Sigmoid colon (tissue), 7 donors: ENCODE data around the gene TFR2. TPM values are rescaled to one million over a fixed set of nuclear protein-coding genes. Genes with fewer than 3 reads are reported as not detected.

Experiments used
- DNase-seq: peaks from one replicate; pipeline ENCODE4 v3.0.0-alpha.2; 2019
- H3K27ac ChIP-seq, 4 donors: fragments of 200-600 bp; sonication (generic); one replicate each; pipeline ENCODE4 v1.5.1; 2016 to 2019; ENCODE audit warnings: mild to moderate bottlenecking in 1 of 4
- H3K27me3 ChIP-seq, 3 donors: fragments of 200-600 bp; sonication (generic); one replicate each; pipeline ENCODE4 v1.5.1; 2019; ENCODE audit warnings: mild to moderate bottlenecking in 1 of 3
- H3K36me3 ChIP-seq, 4 donors: fragments of 200-600 bp; sonication (generic); one replicate each; pipeline ENCODE4 v1.5.1; 2016 to 2019
- H3K4me1 ChIP-seq, 4 donors: fragments of 200-600 bp; sonication (generic); one replicate each; pipeline ENCODE4 v1.5.1; 2017 to 2019
- H3K4me3 ChIP-seq, 4 donors: fragments of 200-600 bp; sonication (generic); one replicate each; pipeline ENCODE4 v1.5.1; 2017 to 2019; ENCODE audit warnings: mild to moderate bottlenecking in 2 of 4, moderate library complexity in 1 of 4
- H3K9me3 ChIP-seq, 4 donors: fragments of 200-600 bp in 3 of 4; sonication (generic) in 3 of 4; one replicate each; pipeline versions ENCODE4 v1.5.1 to v1.6.1; 2013 to 2019
- EP300 ChIP-seq, 4 donors: sonication (generic); formaldehyde crosslinking; IDR thresholded peaks; one replicate each; pipeline ENCODE4 v1.6.1; 2017; ENCODE audit warnings: antibody characterized with exemption in 4 of 4
- POLR2A ChIP-seq, 2 donors: fragments of 450-650 bp; IDR thresholded peaks; one replicate each; pipeline ENCODE4 v1.6.1; 2016; ENCODE audit warnings: antibody characterized with exemption in 2 of 2, mild to moderate bottlenecking in 2 of 2, moderate library complexity in 2 of 2
- POLR2AphosphoS5 ChIP-seq, 4 donors: sonication (generic); formaldehyde crosslinking; IDR thresholded peaks; one replicate each; pipeline ENCODE4 v1.6.1; 2017; ENCODE audit warnings: antibody characterized with exemption in 4 of 4
- WGBS, 2 donors: extraction: QIAGEN DNeasy Blood & Tissue Kit; methylation state at CpG; one replicate each; pipeline ENCODE4 v1.1.7; 2013; 5-methylcytosine and 5-hydroxymethylcytosine counted together
- intact Hi-C: fragments of 100-400 bp; cut with DNase I; formaldehyde crosslinking; loops from one replicate; pipeline ENCODE4 v1.15.1; 2023
- polyA plus RNA-seq, 3 donors: library from polyadenylated mRNA; stranded (reverse); fragments of 200-250 nt; gene quantifications; one replicate each; pipeline ENCODE4 v1.2.3, GENCODE V29; 2013
- total RNA-seq, 4 donors: library from RNA; depleted of rRNA; stranded (reverse); fragments of >200 nt; gene quantifications; one replicate each; pipeline ENCODE4 v1.1.0, GENCODE V29; 2016
- TF ChIP-seq, protein P1 (sequence below), 4 experiments: fragments of 450-650 bp in 3 of 4; fragments of 200-600 bp in 1 of 4; IDR thresholded peaks; one replicate each; pipeline ENCODE4 v1.5.1; 2016 to 2019; ENCODE audit warnings: antibody characterized with exemption in 4 of 4, mild to moderate bottlenecking in 3 of 4, moderate library complexity in 2 of 4
- donor health status: healthy with polysubstance abuse.
- donor health status: Bipolar disorder and iron deficiency.
- donor health status: healthy.

The TFR2 gene
- total and polyA plus RNA-seq, 7 donors, result 0.71 to 2.2 TPM; not detected in 5

DNA sequence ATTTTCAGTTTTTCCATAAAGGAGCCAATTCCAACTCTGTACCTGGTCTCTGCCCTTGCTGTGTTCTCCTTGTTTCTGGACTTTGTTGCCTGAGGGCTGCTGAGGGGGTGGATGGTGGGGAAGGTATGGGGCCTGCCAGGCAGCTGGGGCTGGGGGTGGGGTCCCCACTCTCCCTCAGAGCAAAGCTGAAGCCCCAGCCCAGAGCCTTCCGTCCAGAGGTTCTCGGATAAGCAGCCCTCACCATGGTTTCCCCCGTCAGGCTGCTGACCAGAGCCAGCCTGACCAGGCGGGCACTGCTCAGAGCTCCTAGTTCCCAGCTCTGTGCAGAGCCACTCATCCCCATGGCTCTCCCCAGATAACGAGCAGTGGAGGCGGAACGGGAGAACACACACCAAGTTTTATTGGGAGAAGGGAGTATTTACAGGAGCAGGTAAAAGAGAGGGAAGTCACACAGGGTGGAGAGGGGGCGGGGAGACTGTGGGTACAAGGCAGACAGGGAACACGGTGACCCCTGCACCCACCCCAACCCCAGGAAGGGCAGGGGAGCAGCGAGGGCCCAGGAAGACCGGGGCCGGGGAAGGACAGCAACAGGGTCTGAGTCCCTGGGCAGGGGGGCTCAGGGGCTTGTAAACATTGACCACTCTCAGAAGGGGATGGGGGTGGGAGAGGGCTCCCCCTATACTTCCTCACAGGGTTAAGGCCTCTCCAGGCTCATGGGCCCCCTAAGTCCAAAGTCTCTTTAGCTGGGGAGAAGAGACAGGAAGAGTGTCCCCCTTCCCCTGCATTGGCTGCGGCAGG, 38.0 kb upstream of the TFR2 start:
- no peaks in the 10 kb centered on the region for H3K9me3 ChIP-seq
- no peak overlapping the region for H3K4me3 ChIP-seq
- H3K27ac ChIP-seq, result peak overlapping the region; percentile 45 to 98 (median 67)
- no peak for TF ChIP-seq EP300 (IDR thresholded peaks at IDR 0.05)
- TF ChIP-seq POLR2AphosphoS5 (IDR thresholded peaks at IDR 0.05), result no peak
- TF ChIP-seq, protein P1, sequence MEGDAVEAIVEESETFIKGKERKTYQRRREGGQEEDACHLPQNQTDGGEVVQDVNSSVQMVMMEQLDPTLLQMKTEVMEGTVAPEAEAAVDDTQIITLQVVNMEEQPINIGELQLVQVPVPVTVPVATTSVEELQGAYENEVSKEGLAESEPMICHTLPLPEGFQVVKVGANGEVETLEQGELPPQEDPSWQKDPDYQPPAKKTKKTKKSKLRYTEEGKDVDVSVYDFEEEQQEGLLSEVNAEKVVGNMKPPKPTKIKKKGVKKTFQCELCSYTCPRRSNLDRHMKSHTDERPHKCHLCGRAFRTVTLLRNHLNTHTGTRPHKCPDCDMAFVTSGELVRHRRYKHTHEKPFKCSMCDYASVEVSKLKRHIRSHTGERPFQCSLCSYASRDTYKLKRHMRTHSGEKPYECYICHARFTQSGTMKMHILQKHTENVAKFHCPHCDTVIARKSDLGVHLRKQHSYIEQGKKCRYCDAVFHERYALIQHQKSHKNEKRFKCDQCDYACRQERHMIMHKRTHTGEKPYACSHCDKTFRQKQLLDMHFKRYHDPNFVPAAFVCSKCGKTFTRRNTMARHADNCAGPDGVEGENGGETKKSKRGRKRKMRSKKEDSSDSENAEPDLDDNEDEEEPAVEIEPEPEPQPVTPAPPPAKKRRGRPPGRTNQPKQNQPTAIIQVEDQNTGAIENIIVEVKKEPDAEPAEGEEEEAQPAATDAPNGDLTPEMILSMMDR (IDR thresholded peaks at IDR 0.05), result no peak
- TF ChIP-seq POLR2A (IDR thresholded peaks at IDR 0.05), result no peak
- peaks cover 46 to 76% (median 61%) of the 10 kb centered on the region in 4 donors for H3K36me3 ChIP-seq
- 63 to 70% methylated on average over 13 of the region's 13 CpGs for WGBS, 2 donors
- DNase-seq, result peak; percentile 70
- no peaks in the 10 kb centered on the region for H3K27me3 ChIP-seq
- peaks cover 0 to 26% (median 24%) of the 10 kb centered on the region in 4 donors for H3K4me1 ChIP-seq
- intact Hi-C loops, result loop anchor here (5.0 kb wide), 1 partner anchor 212 kb away; no protein-coding TSS in a partner anchor

DNA sequence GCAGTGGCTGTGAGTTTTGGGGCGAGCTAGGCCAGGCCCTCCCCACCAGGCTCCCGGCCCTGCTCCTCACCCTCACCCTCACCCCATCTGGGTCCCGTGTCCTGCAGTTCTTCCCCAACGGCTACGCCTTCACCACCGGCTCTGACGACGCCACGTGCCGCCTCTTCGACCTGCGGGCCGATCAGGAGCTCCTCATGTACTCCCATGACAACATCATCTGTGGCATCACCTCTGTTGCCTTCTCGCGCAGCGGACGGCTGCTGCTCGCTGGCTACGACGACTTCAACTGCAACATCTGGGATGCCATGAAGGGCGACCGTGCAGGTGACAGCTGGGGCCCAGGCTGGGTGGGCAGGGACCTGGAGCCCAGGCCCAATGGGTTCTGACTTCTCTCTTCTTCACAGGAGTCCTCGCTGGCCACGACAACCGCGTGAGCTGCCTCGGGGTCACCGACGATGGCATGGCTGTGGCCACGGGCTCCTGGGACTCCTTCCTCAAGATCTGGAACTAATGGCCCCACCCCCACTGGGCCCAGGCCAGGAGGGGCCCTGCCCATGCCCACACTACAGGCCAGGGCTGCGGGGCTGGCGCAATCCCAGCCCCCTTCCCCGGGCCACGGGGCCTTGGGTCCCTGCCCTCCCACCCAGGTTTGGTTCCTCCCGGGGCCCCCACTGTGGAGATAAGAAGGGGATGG, 37.1 kb upstream of the TFR2 start:
- peaks cover 37 to 67% (median 53%) of the 10 kb centered on the region in 4 donors for H3K36me3 ChIP-seq

DNA sequence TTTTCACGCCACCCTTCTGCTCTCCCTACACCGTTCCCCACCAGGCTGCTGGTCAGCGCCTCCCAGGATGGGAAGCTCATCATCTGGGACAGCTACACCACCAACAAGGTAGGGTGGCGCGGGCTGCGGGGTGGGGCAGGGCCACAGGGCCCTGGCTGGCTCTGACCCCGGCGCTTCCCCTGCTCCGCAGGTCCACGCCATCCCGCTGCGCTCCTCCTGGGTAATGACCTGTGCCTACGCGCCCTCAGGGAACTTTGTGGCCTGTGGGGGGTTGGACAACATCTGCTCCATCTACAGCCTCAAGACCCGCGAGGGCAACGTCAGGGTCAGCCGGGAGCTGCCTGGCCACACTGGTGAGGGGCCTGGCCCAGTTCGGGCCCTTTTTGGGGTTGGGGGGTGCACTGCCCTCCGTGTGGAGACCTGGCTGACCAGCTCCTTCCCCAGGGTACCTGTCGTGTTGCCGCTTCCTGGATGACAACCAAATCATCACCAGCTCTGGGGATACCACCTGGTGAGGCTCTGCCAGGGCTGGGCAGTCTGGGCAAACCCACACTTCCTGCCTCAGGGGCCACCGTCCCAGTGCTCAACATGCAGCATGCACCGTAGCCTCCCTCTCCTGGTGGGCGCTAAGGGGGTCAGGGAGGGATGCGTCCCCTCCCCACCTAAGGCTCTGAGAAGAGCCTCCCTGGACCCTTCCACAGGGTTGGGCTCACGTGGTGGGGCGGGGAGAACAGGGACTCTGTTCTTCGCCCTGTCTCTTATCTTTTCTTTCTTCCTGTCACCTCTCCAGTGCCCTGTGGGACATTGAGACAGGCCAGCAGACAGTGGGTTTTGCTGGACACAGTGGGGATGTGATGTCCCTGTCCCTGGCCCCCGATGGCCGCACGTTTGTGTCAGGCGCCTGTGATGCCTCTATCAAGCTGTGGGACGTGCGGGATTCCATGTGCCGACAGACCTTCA, 36.2 kb upstream of the TFR2 start:
- peaks cover 29 to 59% (median 44%) of the 10 kb centered on the region in 4 donors for H3K36me3 ChIP-seq
- H3K4me1 ChIP-seq, result peaks cover 0 to 31% (median 26%) of the 10 kb centered on the region in 4 donors
- WGBS, 2 donors, result 91% methylated on average over 36 of the region's 36 CpGs

More for the DNA sequence above, 37.1 kb upstream of the TFR2 start:
- Histone ChIP-seq H3K9me3 (no peaks in the 10 kb centered on the region), H3K4me1 (peaks cover 0 to 26% (median 24%) of the 10 kb centered on the region in 4 donors), H3K27ac (peak overlapping the region; percentile 45 to 98 (median 67)), H3K4me3 (no peak overlapping the region), H3K27me3 (no peaks in the 10 kb centered on the region)
- peak; percentile 68 for DNase-seq
- intact Hi-C loops, result loop anchor here (5.0 kb wide), 1 partner anchor 211 kb away; no protein-coding TSS in a partner anchor
- TF ChIP-seq EP300 (IDR thresholded peaks at IDR 0.05) (no peak), POLR2AphosphoS5 (IDR thresholded peaks at IDR 0.05) (peak in 2 of 4 donors; percentile 35 to 50)
- 85% methylated on average over 35 of the region's 35 CpGs for WGBS, 2 donors

DNA sequence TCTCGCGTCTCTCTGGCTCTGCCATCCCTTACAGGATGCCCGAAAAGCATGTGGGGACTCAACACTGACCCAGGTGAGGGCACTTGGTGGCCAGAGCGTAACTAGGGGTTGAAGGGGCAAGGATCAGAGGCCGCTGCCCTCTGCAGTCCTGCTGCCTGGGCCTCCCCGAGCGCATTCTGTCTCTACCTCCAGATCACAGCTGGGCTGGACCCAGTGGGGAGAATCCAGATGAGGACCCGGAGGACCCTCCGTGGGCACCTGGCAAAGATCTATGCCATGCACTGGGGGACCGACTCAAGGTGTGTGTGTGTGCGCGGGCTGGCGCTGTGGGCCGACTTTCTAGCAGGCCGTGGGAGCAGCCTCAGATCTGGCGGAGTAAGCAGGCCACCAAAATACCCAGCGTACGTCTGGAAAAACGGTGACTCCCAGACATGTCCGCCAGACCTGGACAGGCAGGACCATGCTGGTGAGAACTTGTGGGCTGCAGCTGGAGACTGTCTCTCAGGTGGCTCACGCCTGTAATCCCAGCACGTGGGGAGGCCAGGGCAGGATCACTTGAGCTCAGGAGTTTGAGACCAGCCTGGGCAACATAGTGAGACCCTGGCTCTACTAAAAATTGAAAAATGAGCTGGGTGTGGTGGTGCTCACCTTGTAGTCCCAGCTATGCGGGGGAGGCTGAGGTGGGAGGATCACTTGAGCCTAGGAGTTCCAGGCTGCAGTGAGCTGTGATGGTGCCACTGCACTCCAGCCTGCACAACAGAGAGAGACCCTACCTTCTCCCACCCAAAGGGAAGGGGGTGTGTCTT, 35.4 kb upstream of the TFR2 start:
- peak; percentile 74 for DNase-seq
- whole genome bisulfite sequencing, 2 donors, result 87 to 90% methylated on average over 23 of the region's 23 CpGs
- TF ChIP-seq POLR2A (IDR thresholded peaks at IDR 0.05) (no peak), EP300 (IDR thresholded peaks at IDR 0.05) (no peak), POLR2AphosphoS5 (IDR thresholded peaks at IDR 0.05) (no peak)
- TF ChIP-seq, protein P1 (IDR thresholded peaks at IDR 0.05), result no peak

More for the DNA sequence above, 36.2 kb upstream of the TFR2 start:
- no peaks in the 10 kb centered on the region for H3K27me3 ChIP-seq
- DNase-seq, result no peak
- H3K27ac ChIP-seq, result peak overlapping the region in 1 of 4 donors; percentile 98
- H3K9me3 ChIP-seq, result no peaks in the 10 kb centered on the region
- H3K4me3 ChIP-seq, result no peak overlapping the region
- TF ChIP-seq, protein P1 (IDR thresholded peaks at IDR 0.05), result no peak
- TF ChIP-seq EP300 (IDR thresholded peaks at IDR 0.05), result no peak
- no peak for TF ChIP-seq POLR2AphosphoS5 (IDR thresholded peaks at IDR 0.05)
- no peak for TF ChIP-seq POLR2A (IDR thresholded peaks at IDR 0.05)
- intact Hi-C loops, result loop anchor here (5.0 kb wide), 1 partner anchor 210 kb away; no protein-coding TSS in a partner anchor

More for the DNA sequence above, 35.4 kb upstream of the TFR2 start:
- intact Hi-C loops, result loop anchor here (5.0 kb wide), 1 partner anchor 209 kb away; no protein-coding TSS in a partner anchor
- H3K27me3 ChIP-seq, result no peaks in the 10 kb centered on the region
- peaks cover 21 to 50% (median 36%) of the 10 kb centered on the region in 4 donors for H3K36me3 ChIP-seq
- H3K9me3 ChIP-seq, result no peaks in the 10 kb centered on the region
- H3K27ac ChIP-seq, result peak overlapping the region; percentile 97 to 99 (median 98)
- H3K4me3 ChIP-seq, result peak overlapping the region; percentile 91 to 99 (median 92)
- peaks cover 0 to 31% (median 26%) of the 10 kb centered on the region in 4 donors for H3K4me1 ChIP-seq
